GM18511 (cell line): Measurements from ENCODE around the gene SERPINB4.
"Not testable (repeated sequence)": the region's sequence is repeated elsewhere in the genome, so short reads cannot be mapped to it uniquely, and the experiment has no call there.

Source experiments
- ATAC-seq: cut with Tn5 transposase; IDR thresholded peaks from one replicate; pipeline ENCODE4 v1.9.1; 2021; ENCODE audit warnings: mild to moderate bottlenecking, moderate library complexity; ENCODE audit not compliant: unreplicated experiment

Gene SERPINB4

GRCh38 chr18:63644142-63644541 lies at the start of gene SERPINB4:
SERPINB4 (minus strand) TSS chr18:63644256; CDS start chr18:63643577, 679 bp downstream.
- ATAC-seq: not testable (repeated sequence)

GRCh38 chr18:63689064-63689463 lies 45.0 kb upstream of the SERPINB4 start:
- no peak for ATAC-seq

- ATAC-seq: no peak
Observed at GRCh38 chr18:63686871-63687270, 42.8 kb upstream of the SERPINB4 start.

DNA sequence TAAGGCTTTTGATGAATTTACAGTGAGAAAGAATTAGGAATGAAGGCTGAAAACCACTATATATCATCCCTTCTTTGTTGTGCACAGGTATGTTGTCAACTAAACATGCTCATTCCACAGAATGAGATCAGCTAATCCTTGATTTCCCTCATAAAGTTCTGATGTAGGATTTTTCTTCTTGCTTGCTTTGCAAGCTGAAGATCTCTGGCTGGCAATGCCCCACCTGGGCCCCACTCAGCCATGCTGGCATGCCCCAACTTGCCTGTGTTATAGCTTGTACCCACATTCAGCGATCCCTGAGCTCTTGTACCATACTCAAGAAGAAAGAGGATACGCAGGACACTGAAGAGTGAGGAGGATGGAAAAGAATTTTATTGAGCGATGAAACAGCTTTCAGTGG lies 40.7 kb upstream of the SERPINB4 start:
- ATAC-seq: no peak

GRCh38 chr18:63683890-63684289 lies 39.8 kb upstream of the SERPINB4 start:
- no peak for ATAC-seq

DNA sequence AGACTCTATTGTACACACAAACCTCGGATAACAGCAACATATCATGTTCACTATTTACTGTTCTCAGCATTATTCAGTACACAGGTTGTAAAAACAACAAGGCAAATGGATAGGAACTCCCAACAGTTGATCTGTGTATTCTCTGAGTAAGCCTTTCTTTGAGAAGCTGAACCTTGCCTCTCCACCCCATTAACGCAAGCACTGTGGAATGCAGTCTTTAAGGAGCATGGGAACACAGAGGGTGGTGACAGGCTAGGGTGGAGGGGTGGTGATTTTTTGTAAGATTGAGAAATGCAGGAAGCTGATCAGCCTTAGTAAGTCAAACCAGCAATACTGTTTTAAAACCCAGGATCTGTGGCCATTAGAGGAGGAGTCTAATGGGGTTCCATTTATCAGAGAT lies 39.1 kb upstream of the SERPINB4 start:
- ATAC-seq: no peak

DNA sequence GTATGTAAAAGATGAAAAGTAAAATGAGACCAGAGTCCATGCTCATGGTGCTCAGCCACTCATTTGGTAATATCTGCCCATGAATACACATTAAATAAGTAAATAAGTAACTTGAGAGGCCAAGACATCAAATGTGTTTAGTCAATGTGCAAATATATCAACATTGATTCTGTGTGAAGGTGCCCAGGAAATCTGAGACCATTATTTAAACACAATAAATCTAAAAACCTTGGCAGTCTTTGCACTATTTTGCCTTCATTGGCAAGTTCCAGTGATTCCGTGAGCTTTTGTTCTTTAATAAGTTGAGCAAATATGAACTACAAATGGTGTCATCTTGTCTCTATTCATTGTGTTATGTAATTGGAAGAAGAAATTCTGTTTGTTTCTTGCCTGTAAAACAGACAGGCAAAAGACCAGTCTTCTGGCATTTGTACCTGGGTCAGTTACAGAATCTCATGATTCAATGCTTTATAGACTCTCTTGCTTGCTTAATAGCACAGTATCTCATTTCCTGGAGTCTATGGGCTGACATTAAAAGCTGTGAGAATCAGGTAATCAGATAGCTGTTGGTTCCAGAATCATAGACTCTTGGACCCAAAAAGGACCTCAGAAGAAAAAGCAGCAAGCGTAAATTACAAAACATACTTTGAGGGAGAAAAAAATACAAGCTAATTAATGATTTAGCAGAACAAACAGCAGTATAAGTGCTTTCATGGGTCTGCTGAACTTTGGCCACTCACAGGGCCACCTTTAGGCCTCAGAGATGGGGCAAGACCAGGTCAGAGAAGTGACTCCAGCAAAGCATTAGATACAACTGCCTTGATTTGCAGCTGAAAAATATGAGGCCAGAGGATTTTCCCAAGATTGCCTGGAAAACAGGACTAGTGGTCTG lies 37.6 kb upstream of the SERPINB4 start:
- no peak for ATAC-seq

DNA sequence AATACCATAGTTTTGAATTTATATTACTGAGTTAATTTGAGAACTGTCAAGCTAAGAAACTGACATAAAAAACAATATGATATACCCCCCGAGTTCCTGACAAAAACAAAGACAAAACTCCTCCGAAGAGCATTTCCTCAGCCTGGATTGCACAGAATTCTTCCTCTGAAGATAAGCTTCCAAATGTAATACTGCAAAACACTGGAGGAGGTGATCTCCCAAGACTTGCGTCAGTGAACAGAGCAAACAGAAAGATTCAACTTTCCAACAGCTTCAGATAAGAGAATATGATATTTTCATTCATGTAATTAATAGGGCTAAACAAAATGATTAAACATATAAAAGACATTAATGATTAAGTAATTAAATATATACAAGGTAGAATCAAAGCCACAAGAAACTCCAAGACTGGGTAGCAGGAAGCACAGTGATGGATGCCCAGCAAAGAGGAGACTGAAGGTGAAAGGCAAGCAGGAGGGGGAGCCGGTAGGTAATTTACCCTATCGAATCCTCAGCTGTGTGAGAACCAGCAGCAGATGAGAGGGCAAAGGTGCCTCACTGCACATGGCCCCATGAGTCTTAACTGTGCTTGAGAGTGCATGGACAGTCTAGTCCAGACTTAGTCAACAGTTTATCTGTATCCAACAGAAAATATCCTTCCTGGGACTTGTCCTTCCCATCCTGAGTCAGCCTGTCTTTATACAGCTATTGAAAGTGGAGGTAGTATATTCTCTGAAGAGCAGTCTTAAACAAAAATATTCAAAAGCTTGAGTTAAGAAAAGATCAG lies 36.0 kb upstream of the SERPINB4 start:
- ATAC-seq: no peak

- ATAC-seq: no peak
Observed at GRCh38 chr18:63677500-63678225, 33.6 kb upstream of the SERPINB4 start.

DNA sequence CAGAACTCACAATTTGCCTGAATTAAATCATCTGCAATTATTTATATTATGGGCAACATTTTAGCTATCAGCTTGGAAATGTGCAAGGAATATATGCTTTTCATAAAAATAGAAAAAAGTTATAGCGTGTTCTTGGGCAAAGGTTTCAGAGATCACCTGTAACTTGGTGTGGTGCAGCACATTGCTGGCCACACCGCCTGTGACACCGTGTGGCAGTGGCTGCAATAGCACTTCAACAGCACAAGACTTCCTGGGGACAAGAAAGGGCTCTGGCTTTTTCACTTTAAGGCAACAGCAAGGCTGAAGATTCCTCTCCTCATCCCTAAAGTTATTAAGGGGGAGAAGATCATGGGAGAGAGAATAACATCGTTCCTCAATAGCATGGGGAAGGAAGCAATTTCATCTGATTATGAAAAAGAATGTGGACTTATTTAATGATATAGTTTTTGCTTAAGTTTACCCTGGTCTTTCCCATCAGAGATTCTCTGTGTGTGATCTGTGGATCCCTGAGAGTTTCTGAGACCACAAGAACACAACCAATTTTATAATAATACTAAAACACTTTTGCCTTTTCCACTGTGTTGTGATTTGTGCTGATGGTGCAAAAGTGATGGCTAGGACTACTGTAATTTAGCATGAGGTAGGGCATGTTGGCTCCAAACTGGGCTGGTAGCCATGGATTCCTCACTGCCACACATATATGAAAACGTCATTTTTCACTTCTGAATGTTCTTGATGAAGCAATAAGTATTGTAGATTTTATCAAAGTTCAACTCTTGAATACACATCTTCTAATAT lies 32.7 kb upstream of the SERPINB4 start:
- ATAC-seq: peak; percentile 78

- ATAC-seq: no peak
Observed at GRCh38 chr18:63664571-63664970, 20.5 kb upstream of the SERPINB4 start.

DNA sequence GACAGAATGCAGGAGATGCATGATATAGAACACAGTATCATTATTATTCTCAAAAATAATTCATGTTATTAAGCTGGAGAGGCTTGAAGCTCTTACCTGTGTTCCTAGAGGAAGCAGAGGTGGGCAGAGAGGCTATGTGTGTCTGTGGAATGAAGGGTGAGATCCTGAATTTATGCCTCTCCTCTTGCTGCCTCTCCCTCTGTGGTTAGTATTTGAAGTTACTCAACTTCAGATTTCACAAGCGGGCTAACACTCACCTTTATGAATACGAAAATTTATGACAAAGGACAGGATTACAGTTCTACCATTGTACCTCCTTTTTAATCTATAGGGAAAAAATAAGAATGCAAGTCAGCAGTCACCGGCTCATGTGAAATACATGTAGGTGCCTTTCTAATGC lies 17.7 kb upstream of the SERPINB4 start, which contains the start of gene SERPINB3:
TSS of gene SERPINB3 (minus strand) at position 144 of the 400 bp plus-strand sequence. CDS start 677 bp downstream, outside the sequence.
- not testable (repeated sequence) for ATAC-seq

DNA sequence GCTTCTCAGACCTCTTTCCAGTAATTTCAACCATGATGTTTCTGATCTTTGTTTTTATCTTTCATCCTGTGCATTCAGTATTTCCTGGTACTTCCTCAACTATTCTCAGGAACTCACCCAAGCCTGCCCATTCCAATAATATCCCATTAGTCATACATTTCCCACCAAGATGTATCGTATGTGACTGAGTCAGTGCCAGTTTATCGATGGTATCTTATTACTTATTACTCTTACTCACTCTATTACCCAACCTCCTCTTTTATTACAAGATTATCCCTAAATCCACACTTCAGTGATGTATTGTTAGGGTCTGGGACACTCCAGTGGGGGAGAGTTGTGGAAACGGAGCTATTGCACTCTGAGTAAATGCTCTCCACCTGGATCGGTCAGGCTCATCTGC lies 14.9 kb upstream of the SERPINB4 start:
- ATAC-seq: not testable (repeated sequence)

GRCh38 chr18:63650271-63650670 lies 6.2 kb upstream of the SERPINB4 start:
- ATAC-seq: not testable (repeated sequence)

DNA sequence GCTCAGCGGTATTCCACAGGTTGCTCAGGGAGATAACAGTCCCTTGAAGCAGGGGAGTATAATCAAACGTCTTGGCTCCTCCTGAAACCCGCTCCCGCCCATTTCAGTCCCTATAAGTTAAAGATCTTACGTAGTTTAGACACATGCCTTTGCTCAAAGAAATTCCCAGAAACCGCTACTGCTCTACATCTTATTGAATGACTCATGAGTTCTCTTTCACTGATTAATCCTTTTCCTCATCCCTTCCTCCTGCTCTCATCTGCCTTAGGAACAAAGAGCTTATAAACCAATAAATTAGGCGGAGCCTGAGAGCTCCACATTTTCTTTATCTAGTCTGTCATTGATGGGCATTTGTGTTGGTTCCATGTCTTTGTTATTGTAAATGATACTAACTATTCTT lies 4.2 kb upstream of the SERPINB4 start:
- ATAC-seq: no peak

DNA sequence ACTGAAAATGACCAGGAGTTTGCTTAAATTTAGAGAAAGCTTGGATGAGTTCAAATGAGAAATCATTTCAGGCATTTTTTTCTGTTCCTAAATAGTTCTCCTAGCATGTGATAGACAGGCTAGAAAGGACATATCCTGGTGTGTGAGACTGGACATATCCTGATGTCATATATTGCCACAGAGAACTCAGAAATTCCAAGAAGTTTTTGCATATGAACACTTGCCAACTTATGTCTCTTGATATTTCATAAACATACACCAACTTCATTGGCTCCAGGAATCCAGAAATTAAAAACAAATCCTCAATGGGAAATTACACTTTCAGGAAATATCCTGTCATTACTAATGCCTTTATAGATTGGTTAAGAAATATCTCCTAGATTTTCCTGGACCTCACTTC lies 2.9 kb upstream of the SERPINB4 start:
- ATAC-seq: no peak

- ATAC-seq: not testable (repeated sequence)
Observed at GRCh38 chr18:63644694-63645093, 638 bp upstream of the SERPINB4 start.

DNA sequence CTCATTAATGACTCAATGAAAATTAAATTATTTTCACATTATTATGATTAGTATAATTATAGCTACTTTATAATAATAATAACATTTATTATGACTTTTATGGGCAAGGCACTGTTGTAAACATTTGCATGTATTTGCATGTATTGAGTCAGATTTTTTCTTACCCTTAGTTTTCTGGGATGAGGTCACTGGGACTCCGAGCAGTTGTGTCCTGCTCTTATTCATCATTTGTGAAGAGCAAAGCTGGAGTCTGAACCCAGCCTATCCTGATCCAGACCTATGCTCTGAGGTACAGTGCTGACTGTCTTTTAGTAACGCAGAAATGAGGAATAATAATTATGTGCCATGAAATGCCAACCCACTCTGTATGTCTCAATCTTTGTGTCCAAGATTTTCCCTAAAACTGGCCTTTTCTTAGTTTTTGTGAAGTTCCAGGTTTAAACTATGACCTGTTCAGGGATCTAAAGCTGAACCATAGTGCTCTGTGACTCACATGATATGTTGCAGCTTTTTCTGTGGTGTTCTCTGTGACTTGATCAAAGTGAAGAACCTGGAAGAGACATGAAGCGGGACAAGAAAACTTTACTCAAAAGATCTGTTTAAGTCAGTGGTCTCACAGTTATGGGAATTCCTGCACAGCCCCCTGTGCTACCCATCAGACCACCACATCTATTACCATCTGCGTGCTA lies 1.2 kb downstream of the SERPINB4 start:
- not testable (repeated sequence) for ATAC-seq

GRCh38 chr18:63641157-63641680 lies 2.8 kb downstream of the SERPINB4 start:
- not testable (repeated sequence) for ATAC-seq
